GM18526 (cell line): Measurements from ENCODE around the gene CFAP65.

Source experiments
- POLR2A ChIP-seq: IDR thresholded peaks from 3 replicates; pipeline ENCODE4 v1.6.1; 2011; ENCODE audit not compliant: insufficient read length; ENCODE audit errors: extremely low read depth

The CFAP65 gene

DNA sequence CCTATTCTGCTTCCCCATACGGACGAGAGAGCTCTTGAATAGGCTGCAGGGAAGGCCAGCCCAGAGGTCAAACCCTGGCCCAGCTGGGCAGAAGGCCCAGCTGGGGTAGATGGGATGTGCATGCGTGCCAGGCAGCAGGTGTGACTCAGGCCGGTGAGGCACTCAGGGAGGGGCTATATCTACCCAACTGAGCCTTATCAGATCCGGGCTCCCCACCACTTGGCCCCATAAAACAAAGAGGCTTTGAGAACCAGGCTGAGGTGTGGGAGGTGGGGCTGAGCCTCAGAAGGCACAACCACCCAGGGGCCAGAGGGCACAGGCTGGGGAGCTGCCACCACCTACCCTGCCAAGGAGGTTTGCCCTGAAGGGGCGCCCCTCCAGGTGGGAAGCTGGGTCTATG is 8.0 kb upstream of the CFAP65 start:
- no peak for TF ChIP-seq POLR2A

DNA sequence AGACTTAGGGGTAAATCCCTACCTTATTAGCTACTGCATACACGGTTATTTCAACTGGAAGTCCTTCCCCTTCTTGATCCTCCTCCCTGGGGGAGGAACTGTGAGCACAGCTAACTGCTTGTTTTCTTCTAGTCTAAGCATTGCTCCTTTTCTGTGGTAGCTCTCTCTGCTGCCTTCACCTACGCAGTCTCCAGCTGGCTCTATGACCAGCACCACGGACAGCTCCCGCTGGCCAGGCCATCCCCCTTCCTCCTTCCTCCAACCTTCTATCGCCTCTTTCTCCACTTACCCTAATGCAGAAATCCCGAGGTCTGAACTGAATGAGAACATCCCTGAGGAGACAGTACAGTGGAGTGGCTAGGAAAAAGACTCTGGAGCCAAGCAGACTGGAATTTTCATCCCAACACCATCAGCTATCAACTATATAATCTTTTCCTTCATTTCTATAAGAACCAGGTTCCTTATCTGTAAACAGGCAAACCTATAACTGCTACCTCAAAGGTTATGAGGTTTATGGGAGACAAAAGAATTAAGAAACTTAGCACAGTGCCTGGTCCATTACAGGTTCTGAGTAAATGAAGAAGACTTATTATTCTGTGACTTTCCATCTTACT is 4.7 kb upstream of the CFAP65 start:
- no peak for TF ChIP-seq POLR2A

- no peak for TF ChIP-seq POLR2A
Measured at GRCh38 chr2:219042750-219043149, 1.4 kb upstream of the CFAP65 start.

DNA sequence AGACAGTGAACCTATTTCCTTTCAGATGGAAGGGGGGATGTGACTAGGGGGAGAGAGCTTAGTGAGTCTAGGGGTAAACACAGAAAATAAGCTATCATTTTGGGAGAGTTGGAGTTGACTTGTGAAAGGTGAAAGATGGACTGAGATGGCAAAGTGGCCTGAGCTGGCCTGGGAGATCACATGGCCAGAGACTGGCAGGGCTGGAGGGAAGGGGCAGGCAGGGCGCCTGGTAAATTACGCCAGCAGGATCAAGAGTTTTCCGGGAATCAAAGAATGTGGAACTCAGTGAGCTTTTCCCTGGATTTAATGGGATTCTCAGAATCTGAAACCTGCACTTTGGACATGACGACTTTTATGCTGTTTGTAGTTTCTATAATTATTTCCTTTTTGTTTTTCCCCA is 841 bp upstream of the CFAP65 start:
- TF ChIP-seq POLR2A, result no peak

DNA sequence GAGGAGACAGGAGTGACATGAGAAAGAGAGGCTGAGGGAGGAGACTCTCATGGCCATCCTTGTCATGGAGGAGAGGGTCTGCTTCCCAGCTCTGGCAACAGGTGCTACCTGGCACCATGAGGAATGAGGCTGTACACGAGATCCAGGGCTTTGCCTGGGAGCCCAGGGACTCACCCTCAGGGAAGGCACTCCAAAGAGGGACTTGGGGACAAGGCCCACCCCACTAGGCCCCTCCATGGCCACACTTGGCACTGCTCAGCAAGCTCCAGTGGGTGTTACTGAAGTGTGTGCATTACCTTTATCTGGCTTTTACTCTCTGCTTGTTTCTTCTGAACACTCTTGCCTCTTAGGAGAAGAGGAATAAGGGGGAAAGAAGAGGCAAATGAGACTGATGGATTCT is 2.7 kb downstream of the CFAP65 start:
- no peak for TF ChIP-seq POLR2A

- TF ChIP-seq POLR2A, result no peak
Measured at GRCh38 chr2:219037783-219038499, 3.4 kb downstream of the CFAP65 start.

DNA sequence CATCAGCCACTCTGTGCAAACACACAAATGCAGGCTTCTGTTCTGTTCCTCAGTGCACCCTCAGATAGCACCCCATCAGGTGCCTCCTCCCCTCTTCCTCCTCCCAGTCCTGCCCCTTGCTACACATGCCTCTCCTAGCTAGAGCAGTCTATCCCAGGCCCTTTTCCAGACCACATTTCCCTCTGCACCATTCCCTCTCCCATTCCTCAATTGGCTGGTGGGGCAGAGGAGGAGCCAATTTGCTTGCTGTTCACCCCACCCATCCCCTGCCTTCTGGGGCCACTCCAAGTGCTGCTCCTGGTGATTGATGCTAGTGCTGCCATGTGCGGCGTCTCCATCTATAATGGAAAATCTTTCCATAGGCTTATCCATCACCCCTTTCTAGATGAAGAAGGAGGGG is 5.4 kb downstream of the CFAP65 start:
- no peak for TF ChIP-seq POLR2A

DNA sequence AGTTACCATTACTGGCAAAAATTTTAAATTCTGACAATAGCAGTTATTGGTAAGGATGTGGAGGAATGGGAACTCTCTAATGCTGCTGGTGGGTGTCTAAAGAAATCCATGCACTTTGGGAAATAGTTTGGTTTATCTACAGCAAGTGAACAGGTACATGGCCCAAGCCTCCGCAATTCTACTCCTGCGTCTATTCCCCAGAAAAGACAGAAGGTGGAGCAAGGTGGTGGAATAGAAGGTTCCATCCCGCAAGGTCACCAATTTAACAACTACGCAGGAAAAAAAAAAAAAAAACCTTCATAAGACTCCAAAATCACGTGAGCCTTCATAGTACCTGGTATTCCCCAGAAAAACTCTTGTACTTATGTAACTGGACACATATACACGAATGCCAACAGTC is 6.5 kb downstream of the CFAP65 start:
- no peak for TF ChIP-seq POLR2A

- no peak for TF ChIP-seq POLR2A
Measured at GRCh38 chr2:219032051-219032745, 9.1 kb downstream of the CFAP65 start.

DNA sequence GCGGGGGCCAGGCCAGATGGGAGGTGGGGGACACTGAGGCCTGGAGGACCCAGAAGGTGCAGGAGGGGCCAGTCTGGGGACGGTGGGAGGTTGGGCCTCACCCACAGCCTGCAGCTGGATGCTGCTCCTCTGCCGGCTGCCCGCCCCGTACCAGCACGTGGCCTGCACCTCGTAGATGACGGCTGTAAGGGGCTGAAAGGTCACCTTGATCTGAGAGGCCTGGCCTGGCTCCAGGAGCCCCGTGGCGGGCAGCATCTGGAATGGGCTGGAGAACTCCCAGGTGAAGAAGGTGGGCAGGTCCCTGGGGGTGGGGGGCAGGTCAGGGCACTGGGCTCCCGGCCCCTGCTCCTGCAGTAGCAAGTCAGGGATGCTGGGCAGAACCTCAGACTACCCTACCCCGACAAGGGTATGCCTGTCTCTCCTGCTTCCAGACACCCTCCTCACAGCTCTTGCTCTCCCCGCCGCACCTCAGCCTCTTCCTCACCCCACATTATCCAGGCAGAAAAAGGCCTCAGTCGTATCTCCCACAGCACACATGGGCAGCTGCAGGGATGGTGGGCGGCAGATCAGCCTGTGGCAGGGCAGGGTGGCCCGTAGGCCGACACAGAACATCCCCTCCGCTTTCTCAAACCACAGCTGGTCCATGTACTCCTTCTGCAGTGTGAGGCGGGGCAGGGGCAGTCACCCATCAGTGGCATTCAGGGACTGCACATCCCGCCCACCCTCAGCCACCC is 10.1 kb downstream of the CFAP65 start:
- no peak for TF ChIP-seq POLR2A

DNA sequence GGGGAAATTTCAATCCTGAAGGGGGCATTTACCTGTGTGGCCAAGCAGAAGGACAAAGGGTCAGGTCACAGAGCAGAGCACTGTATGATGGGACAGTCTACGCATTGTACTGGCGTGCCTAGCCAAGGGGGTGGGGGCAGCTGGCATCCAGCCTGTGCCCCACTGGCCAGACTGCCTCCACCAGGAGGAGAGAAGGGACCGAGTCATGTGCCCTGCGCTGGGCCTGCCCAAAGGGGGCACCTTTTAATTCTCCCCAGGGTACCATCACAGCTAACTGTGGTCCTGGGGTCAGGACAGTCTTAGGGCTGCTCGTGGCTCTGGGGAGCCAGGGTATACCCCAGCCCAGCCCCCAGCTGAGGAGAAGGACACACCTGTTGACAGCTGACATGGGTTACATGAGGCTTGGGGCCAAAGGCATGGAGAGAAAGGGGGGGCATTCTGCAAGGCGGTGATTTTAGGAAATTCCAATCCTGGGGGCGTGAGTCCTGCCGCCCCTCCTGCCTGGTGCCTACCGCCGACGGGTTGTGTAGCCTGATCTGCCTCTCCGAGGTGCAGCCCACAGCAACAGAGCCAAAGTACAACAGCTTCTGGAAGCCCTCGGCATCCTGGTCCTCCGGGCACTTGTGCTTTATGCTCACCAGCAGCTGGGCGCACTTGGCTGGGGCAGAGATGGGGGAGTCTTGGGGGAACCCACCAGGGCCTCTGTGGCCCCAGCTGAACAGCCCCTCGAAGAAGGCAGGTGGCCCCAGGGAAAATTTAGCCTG is 11.0 kb downstream of the CFAP65 start:
- no peak for TF ChIP-seq POLR2A

DNA sequence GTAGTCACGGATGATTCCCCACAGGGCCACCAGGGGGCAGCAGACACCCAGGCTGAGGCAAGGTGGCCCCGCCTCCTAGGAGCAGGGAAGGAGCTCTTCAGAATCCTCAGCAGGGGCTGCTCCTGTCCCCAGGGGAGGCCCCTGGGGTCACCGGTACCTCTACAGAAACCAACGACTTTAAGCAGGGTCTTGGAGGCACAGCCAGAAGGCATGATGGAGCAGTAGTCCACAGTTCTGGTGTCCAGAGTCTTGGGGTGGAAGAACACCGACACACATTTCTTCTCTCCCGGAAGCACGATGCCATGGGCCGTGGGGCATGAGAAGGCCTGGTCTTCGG is 11.5 kb downstream of the CFAP65 start:
- TF ChIP-seq POLR2A, result no peak

DNA sequence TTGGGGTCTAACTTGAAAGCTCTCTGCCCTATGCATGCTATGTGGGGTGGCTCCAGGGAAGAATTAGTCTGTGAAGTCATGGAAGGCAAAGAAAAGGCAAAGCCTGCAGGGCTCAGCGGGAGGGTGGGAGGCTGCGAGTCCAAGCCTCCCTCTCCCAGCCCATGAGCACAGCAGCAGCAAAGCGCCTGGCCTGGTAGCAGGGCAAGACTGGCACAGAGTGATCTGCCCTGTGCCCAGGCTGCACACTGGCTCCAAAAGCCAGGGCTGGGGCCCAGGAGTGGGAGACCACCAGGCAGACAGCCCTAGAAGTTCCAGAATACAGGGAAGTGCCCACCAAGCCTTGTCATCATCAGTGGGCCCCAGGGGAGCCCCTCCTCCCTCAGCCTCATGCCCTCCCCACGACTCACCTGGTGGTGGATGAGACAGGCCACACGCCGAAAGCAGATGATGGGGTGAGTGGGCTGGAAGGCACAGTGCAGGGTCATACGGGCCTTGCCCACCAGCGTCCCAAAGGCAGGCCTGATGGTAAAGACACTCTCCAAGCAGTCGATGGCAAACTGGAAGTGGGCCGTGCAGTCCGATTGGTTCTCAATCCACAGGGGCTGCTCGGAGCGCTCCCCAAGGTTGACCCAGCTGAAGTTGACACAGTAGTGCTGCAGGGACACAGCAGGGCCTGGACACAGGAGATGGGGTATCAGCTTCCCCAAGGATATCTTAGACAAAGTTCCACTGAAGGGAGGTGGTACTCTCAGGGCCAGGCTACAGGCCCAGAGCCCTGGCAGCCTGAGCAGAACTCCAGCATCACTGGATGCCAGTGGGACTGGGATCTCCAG is 12.1 kb downstream of the CFAP65 start:
- no peak for TF ChIP-seq POLR2A

- no peak for TF ChIP-seq POLR2A
Measured at GRCh38 chr2:219028141-219028540, 13.2 kb downstream of the CFAP65 start.
